HL-60/S4 (cell line): ENCODE data around the gene ABCA8.
"Not testable (repeated sequence)": the region's sequence is repeated elsewhere in the genome, so short reads cannot be mapped to it uniquely, and the experiment has no call there.

ENCODE experiments used
- in situ Hi-C: fragments of 300-500 bp; cut with MboI; formaldehyde crosslinking; loops from 2 replicates; pipeline ENCODE4 v1.14.3; 2022; ENCODE audit warnings: low sequenced_read_pairs

ABCA8 gene, protein sequence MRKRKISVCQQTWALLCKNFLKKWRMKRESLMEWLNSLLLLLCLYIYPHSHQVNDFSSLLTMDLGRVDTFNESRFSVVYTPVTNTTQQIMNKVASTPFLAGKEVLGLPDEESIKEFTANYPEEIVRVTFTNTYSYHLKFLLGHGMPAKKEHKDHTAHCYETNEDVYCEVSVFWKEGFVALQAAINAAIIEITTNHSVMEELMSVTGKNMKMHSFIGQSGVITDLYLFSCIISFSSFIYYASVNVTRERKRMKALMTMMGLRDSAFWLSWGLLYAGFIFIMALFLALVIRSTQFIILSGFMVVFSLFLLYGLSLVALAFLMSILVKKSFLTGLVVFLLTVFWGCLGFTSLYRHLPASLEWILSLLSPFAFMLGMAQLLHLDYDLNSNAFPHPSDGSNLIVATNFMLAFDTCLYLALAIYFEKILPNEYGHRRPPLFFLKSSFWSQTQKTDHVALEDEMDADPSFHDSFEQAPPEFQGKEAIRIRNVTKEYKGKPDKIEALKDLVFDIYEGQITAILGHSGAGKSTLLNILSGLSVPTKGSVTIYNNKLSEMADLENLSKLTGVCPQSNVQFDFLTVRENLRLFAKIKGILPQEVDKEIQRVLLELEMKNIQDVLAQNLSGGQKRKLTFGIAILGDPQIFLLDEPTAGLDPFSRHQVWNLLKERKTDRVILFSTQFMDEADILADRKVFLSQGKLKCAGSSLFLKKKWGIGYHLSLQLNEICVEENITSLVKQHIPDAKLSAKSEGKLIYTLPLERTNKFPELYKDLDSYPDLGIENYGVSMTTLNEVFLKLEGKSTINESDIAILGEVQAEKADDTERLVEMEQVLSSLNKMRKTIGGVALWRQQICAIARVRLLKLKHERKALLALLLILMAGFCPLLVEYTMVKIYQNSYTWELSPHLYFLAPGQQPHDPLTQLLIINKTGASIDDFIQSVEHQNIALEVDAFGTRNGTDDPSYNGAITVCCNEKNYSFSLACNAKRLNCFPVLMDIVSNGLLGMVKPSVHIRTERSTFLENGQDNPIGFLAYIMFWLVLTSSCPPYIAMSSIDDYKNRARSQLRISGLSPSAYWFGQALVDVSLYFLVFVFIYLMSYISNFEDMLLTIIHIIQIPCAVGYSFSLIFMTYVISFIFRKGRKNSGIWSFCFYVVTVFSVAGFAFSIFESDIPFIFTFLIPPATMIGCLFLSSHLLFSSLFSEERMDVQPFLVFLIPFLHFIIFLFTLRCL (N-terminal part only)

DNA sequence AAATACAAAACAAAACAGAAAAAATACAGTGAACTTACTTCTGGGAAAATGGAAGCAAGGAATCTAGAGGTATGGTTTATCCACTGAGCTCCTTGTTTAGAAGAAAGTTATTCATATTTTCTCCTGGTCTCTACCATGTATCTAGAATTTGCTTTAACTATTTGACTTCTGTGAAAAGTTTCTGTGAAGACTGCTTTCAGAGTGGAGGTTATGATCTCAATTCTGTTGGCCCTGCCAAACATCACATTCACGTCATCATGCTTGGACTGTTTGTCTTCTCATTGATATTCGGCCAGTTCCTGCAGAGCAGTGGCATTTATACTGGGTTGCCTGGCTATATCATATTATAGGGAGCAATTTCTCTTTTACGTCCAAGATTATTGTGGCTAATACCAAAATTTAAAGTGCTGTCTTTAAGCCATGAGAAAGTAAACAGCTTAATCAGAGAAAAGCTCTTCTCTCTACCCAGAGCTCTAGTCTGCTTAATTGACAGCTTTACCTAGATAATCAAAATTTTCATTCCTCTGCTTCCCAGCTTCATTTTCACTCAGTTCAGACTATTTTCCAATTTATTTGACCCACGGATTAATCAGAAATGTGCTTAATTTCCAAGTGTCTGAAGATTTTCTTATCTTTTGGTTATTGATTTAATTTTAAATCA is at the start of gene ABCA8:
TSS of gene ABCA8 (minus strand) at position 212 of the 661 bp plus-strand sequence. CDS start 13,358 bp downstream, outside the sequence.
- in situ Hi-C loops = loop anchor here (25.0 kb wide), 1 partner anchor 168 kb away; no protein-coding TSS in a partner anchor

DNA sequence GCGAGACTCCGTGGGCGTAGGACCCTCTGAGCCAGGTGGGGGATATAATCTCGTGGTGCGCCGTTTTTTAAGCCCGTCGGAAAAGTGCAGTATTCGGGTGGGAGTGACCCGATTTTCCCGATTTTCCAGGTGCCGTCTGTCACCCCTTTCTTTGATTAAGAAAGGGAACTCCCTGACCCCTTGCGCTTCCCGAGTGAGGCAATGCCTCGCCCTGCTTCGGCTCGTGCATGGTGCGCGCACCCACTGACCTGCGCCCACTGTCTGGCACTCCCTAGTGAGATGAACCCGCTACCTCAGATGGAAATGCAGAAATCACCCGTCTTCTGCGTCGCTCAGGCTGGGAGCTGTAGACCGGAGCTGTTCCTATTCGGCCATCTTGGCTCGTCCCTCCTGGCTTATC is 49.6 kb upstream of the ABCA8 start:
- in situ Hi-C loops = not testable (repeated sequence)

DNA sequence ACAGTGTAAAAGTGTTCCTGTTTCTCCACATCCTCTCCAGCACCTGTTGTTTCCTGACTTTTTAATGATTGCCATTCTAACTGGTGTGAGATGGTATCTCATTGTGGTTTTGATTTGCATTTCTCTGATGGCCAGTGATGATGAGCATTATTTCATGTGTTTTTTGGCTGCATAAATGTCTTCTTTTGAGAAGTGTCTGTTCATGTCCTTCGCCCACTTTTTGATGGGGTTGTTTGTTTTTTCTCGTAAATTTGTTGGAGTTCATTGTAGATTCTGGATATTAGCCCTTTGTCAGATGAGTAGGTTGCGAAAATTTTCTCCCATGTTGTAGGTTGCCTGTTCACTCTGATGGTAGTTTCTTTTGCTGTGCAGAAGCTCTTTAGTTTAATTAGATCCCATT is 44.6 kb upstream of the ABCA8 start:
- in situ Hi-C loops = not testable (repeated sequence)

DNA sequence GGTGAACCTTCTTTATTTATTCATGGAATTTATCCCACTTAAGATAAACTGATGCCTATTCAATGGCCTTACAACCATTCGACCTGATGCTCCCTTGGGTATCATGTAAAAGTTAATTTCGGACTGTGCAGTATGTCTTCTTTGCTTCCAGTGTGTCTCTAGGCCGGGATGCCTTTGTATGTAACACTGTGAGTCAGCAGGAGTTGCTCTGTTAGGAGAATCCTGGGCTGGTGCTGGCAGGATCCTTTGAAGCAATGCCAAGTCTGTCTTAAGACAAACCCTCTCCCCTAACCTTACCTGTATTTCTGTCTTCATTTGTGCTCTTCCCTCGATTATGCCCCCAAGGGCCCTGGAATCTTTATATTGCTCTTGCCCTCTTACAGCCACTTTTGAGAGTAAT is 37.9 kb upstream of the ABCA8 start:
- in situ Hi-C loops = no loop called here

DNA sequence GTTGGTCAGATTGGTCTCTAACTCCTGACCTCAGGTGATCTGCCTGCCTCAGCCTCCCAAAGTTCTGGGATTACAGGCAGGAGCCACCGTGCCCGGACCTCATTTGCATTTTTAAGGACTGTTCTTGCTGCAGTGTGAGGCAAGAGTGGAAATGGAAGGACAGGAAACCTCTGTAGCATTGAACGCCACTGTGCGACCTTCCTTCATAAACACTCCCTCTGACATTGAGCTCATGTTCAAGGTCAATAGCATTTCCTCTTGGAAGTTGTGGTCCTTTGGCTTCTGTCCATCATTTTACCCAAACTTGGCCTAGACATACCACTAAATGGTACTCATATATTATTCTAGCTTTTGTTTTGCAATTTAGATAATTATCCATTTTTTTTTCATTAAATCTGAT is 32.8 kb upstream of the ABCA8 start:
- in situ Hi-C loops = no loop called here

DNA sequence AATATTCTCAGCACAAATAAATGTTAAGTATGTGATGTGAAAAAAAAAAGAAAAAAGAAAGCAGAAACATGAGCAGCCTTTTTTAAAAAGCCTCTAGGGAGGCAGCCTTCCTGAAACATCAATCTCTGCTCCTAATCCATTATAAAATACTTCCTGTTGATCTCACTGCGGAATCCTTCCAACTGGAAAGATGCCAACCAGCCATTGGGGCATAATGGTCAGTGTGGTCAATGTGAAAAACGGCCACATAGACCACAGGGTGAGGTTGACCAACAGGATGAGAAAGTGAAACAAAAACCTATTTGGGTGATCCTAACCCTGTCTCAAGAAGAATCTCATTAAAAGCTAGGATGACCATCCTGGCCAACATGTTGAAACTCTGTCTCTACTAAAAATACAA is 26.1 kb upstream of the ABCA8 start:
- in situ Hi-C loops = no loop called here

DNA sequence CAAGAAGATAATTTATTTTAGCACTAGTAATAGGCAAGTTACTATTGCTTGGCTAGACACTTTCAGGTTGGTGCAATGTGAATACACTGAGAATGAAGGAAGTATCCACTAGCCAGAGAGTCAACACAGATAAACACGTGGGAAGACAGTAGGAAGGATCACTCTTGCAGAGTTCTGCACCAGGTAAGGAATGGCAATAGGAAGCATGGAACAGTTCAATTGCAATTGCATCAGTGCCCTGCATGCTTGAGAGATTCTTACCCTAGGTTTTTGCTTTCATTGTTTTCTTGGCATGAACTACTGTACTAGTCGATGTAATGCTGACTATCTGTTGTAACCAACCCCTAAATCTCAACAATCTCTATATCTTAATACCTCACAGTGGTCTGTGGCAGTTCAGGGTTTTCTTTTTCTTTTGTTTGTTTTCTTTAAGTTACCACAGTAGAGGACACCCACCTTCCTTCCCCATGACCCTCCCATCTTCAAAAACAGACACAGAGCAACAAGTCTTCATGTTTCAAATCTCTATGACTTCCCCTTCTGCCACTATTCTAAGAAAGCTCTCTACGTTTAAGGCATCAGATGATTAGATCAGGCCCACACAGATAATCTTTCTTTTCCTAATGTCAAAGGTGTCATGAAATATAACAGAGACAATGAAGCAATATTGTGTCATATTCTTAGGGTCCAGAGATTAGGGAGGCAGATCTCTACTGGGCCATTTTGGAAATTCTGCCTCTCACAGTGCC is 18.1 kb upstream of the ABCA8 start:
- in situ Hi-C loops = loop anchor here (25.0 kb wide), 1 partner anchor 186 kb away; no protein-coding TSS in a partner anchor

DNA sequence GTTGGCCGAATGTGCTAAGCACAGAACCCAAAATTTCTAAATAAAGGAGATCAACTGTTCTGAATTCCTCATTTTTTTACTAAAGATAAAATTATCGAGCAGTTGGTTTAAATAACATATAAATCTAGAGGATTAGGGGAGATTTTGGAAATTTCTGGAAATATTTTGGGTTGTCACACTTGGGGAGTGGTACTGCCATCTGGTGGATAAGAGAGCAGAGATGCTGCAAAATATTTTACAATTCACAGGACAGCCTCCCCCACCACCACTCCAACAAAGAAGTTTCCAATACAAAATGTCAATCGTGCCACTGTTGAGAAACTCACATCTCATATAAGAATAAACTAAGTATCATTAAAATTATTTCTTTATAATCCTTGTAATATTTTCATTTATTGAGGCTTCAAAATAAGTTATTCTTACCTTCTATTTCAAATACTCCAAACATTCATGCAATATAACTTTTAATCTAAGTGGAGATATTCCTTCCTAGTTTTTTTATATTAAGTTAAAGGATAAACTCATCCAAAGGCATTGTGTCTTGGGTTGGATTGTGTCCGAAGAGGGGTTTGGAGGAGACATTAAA is 17.0 kb upstream of the ABCA8 start:
- in situ Hi-C loops = loop anchor here (25.0 kb wide), 1 partner anchor 185 kb away; no protein-coding TSS in a partner anchor

DNA sequence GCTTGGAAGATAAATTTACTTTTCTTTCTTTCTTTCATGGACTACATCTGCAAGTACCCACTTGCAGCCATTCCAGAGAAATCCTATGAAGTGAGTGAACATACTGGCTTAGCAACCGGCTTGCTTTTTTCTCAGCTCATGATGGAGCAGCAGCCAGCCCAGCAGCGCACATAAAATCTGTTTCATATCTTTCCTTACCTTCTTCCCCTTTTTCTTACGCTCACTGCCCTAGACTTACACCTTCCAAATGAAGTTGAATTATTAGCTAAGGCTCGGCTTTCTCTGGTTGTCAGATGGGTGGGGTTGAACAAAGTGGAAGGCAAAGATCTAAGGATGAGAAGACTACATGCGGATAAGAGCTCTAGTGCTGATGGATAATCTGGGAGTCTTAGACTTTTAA is 13.9 kb upstream of the ABCA8 start:
- in situ Hi-C loops = loop anchor here (25.0 kb wide), 1 partner anchor 182 kb away; no protein-coding TSS in a partner anchor

DNA sequence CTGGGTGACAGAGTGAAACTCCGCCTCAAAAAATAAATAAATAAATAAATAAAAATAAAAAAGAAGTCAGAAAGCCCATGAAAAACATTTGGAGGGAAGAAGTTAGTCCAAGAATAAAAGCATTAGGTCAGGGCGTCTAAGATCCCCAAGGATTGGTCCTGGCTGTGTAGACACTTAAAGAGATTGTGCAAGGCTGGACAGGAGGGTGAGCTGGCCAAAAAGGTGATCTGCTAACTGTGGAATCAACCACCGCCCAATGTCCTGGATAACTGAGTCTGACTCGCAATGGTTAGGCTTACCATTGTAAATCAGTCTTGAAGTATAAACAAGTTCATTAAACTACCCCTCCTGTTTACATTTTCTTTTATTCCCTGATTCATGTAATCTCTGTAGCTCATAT is 8.8 kb upstream of the ABCA8 start:
- in situ Hi-C loops = loop anchor here (25.0 kb wide), 1 partner anchor 177 kb away; no protein-coding TSS in a partner anchor

DNA sequence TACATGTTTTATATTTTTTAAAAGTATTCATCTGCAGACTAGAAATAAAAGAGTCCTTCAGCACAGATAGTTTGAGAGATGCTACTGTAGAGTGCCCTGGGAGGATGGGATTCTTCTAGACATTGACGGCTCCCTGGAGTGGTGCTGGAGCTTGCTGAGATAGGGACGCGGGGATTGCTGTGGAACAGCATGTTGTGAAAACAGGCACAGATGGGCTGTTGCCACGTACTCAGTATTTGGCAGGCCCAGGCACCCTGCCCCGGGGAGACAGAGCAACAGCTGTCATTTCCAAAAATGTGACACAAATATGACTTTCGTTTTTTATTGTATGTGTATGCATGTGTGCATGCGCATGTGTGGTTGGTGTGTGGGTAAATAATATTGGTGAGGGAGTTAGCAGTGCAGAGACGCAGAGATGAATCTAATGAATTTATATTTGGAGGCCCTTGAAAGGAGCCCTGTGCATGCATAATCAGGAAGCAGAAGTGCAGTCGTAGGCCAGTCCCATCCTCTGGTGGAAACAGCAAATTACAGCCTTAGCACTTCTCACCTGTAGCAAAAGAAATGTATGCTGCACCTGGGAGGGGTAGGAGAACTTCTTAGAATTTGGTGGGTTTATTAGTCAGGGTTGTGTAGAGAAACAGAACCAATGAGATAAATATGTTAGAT is 6.2 kb upstream of the ABCA8 start:
- in situ Hi-C loops = loop anchor here (25.0 kb wide), 1 partner anchor 174 kb away; no protein-coding TSS in a partner anchor

DNA sequence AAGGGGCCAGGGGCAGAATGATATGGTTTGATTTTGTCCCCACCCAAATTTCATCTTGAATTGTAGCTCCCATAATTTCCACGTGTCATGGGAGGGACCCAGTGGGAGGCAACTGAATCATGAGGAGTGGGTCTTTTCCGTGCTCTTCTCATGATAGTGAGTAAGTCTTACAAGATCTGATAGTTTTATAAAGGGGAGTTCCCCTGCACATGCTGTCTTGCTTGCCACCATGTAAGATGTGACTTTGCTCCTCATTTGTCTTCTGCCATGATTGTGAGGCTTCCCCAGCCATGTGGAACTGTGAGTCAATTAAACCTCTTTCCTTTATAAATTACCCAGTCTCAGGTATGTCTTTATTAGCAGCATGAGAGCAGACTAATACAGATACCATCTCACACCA is 3.9 kb upstream of the ABCA8 start:
- in situ Hi-C loops = loop anchor here (25.0 kb wide), 1 partner anchor 172 kb away; no protein-coding TSS in a partner anchor

DNA sequence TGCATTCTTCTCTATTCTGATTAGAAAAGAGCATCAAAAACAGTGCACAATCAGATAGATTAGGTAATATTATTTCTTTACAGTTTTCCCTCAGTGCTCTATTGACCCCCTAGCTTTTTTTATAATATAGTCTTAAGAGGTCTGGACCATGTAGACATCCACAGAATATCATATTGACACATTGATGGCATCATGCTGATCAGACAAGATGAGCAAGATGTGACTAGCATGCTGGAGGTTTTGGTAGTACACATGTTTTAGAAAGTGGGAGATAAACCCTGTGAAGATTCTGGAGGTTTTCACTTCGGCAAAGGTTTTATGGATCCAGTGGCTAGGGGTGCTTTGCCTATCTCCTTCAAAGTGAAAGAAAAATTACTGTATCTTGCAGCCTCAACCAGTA is 2.8 kb upstream of the ABCA8 start:
- in situ Hi-C loops = loop anchor here (25.0 kb wide), 1 partner anchor 171 kb away; no protein-coding TSS in a partner anchor

DNA sequence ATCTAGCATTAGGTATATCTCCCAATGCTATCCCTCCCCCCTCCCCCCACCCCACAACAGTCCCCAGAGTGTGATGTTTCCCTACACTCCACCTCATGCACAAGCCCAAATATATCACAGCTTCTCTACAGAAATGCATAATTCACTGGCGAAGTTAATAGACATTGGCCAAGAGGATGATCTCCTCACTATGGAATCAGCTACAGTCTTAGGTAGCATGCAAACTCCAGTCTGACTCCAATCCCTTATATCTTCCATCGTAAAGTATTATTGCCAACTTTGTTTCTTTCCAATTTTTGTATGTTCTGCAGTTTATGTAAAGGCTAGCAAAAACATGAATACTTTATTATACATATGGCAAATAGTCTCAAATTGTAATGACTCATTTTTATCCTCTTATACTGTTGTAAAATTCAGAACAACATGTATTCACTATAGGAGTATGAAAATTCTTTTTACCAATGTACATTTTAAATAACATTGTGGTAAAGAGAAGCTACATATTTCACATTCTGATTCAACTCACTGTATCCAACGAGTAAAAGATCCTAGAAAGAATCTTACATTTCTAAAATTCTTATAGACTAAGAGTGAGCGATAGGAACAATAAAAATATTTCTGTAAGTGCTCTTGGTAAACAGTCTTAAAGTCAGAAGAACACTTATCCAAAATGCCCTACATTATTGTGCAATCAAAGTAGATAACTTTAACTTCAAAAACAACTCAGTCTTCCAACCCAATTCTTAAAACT is 871 bp downstream of the ABCA8 start:
- in situ Hi-C loops = loop anchor here (25.0 kb wide), 1 partner anchor 167 kb away; no protein-coding TSS in a partner anchor

DNA sequence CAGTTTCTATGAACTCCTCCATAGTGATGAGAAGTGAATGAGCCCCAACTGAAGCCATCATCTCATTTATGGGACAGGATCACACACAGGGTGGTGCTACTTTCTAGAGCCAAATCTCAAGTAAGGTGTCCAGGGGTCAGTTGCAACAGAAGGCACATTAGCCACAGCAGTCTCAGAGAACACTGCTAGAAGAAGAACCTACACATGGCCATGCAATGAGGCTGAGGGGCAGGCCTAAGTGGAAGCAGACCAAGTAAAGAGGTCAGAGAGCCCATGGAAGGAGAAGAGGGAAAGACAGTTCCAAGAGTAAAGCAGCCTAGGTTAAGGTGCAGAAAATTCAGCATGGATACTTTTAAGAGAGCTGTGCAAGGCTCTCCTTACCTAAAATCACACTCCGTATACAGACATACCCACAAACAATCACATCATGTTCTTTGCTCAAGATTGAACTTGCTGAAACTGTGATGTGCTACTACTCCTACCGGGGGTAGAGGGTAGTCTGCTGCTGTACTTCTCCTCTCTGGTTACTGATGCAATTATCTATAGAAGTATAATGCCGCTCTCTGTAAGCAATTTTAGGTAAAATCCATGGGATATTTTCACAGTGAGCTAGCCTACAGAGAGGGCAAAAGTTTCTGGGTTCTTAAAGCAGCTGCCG is 1.7 kb downstream of the ABCA8 start:
- in situ Hi-C loops = loop anchor here (25.0 kb wide), 1 partner anchor 166 kb away; no protein-coding TSS in a partner anchor

DNA sequence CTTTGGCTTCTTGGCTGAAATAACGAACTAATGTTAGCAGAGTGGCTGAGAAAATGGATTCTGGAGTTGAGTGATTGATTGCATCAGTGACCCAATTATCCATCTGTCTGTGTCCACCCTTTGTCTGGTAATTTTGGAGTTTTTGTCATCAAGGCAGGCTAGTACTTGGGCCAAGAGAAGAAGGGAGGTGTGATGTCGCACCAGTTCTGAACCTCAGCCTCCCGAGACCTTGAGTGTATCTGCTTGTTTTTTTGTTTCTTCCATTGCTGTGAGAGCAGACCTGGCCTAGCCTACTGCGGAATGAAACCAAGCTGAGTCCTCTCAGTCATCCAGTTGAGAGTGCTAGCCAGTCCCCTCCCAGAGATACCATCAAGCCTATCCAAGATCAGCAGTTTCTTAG is 4.5 kb downstream of the ABCA8 start:
- in situ Hi-C loops = loop anchor here (25.0 kb wide), 1 partner anchor 163 kb away; no protein-coding TSS in a partner anchor

DNA sequence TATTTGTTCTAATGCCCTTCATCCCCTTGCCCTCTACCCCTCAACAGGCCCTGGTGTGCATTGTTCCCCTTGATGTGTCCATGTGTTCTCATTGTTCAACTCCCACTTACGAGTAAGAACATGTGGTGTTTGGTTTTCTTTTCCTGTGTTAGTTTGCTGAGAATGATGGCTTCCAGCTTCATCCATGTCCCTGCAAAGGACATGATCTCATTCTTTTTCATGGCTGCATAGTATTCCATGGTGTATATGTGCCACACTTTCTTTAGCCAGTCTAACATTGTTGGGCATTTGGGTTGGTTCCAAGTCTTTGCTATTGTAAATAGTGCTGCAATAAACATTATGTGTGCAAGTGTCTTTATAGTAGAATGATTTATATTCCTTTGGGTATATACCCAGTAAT is 7.3 kb downstream of the ABCA8 start:
- in situ Hi-C loops = not testable (repeated sequence)
